H9 (cell line): ENCODE data around the gene RGP1. TPM values are rescaled to one million over a fixed set of nuclear protein-coding genes. Genes with fewer than 3 reads are reported as not detected.

Experiments used
- DNase-seq: peaks from one replicate; pipeline ENCODE4 v3.0.0-alpha.2; 2017
- H2AFZ ChIP-seq: one replicate; pipeline ENCODE4 v1.6.1; 2013; ENCODE audit warnings: mild to moderate bottlenecking, low read length, control low read depth, moderate library complexity
- H2AK5ac ChIP-seq: 2 replicates; pipeline ENCODE4 v1.6.1; 2013; ENCODE audit warnings: low read length, control low read depth, mixed read lengths; ENCODE audit not compliant: insufficient read length
- H2BK120ac ChIP-seq: one replicate; pipeline ENCODE4 v1.6.1; 2013; ENCODE audit warnings: low read depth, mild to moderate bottlenecking, low read length, control low read depth, inconsistent platforms; ENCODE audit not compliant: poor library complexity, severe bottlenecking
- H2BK12ac ChIP-seq: 2 replicates; pipeline ENCODE4 v1.6.1; 2013; ENCODE audit warnings: low read length, control low read depth, mixed read lengths, low read depth; ENCODE audit not compliant: insufficient read length
- H2BK15ac ChIP-seq: 2 replicates; pipeline ENCODE4 v1.6.1; 2013; ENCODE audit warnings: low read depth, low read length, control low read depth
- H2BK20ac ChIP-seq: one replicate; pipeline ENCODE4 v1.6.1; 2013; ENCODE audit warnings: low read depth, mild to moderate bottlenecking, low read length, control low read depth, inconsistent platforms; ENCODE audit not compliant: poor library complexity, severe bottlenecking
- H2BK5ac ChIP-seq: 2 replicates; pipeline ENCODE4 v1.6.1; 2013; ENCODE audit warnings: low read length, control low read depth, mixed read lengths; ENCODE audit not compliant: insufficient read length
- H3K14ac ChIP-seq: 2 replicates; pipeline ENCODE4 v1.6.1; 2013; ENCODE audit warnings: low read length, control low read depth; ENCODE audit not compliant: insufficient read depth
- H3K18ac ChIP-seq: 2 replicates; pipeline ENCODE4 v1.6.1; 2013; ENCODE audit warnings: low read depth, mild to moderate bottlenecking, mixed read lengths, low read length, control low read depth; ENCODE audit not compliant: insufficient read length
- H3K23ac ChIP-seq: 2 replicates; pipeline ENCODE4 v1.6.1; 2013; ENCODE audit warnings: low read length, control low read depth, mixed read lengths, low read depth; ENCODE audit not compliant: insufficient read length
- H3K23me2 ChIP-seq: 2 replicates; pipeline ENCODE4 v1.6.1; 2013; ENCODE audit warnings: low read depth, mild to moderate bottlenecking, mixed read lengths, low read length, control low read depth; ENCODE audit not compliant: insufficient read length, poor library complexity, severe bottlenecking
- H3K27ac ChIP-seq: 2 replicates; pipeline ENCODE4 v1.5.1; 2013; ENCODE audit warnings: low read length, control low read depth, mixed read lengths, low read depth; ENCODE audit not compliant: insufficient read length
- H3K27me3 ChIP-seq: 2 replicates; pipeline ENCODE4 v1.6.1; 2013; ENCODE audit warnings: low read length, control low read depth, inconsistent platforms; ENCODE audit not compliant: insufficient read depth
- H3K4ac ChIP-seq: 2 replicates; pipeline ENCODE4 v1.6.1; 2013; ENCODE audit warnings: low read depth, mild to moderate bottlenecking, control low read depth, inconsistent platforms, low read length, moderate library complexity
- H3K4me1 ChIP-seq: 2 replicates; pipeline ENCODE4 v1.6.1; 2013; ENCODE audit warnings: low read length, control low read depth, inconsistent platforms; ENCODE audit not compliant: insufficient read depth
- H3K4me2 ChIP-seq: 2 replicates; pipeline ENCODE4 v1.6.1; 2013; ENCODE audit warnings: low read length, control low read depth, mixed read lengths; ENCODE audit not compliant: insufficient read length, insufficient read depth
- H3K56ac ChIP-seq: 2 replicates; pipeline ENCODE4 v1.6.1; 2013; ENCODE audit warnings: low read depth, mild to moderate bottlenecking, mixed read lengths, low read length, control low read depth; ENCODE audit not compliant: insufficient read length
- H3K79me1 ChIP-seq: 2 replicates; pipeline ENCODE4 v1.6.1; 2013; ENCODE audit warnings: low read depth, mild to moderate bottlenecking, moderate library complexity, low read length, control low read depth, inconsistent platforms; ENCODE audit not compliant: insufficient read depth, poor library complexity, severe bottlenecking
- H3K79me2 ChIP-seq: 2 replicates; pipeline ENCODE4 v1.6.1; 2013; ENCODE audit warnings: low read length, control low read depth, inconsistent platforms; ENCODE audit not compliant: insufficient read depth
- H3K9ac ChIP-seq: 2 replicates; pipeline ENCODE4 v1.6.1; 2013; ENCODE audit warnings: low read length, control low read depth, mixed read lengths; ENCODE audit not compliant: insufficient read length; ENCODE audit errors: extremely low read depth
- H3K9me3 ChIP-seq: one replicate; pipeline ENCODE4 v1.6.1; 2013; ENCODE audit warnings: low read depth, low read length, inconsistent platforms; ENCODE audit not compliant: control insufficient read depth
- H3T11ph ChIP-seq: one replicate; pipeline ENCODE4 v1.6.1; 2013; ENCODE audit warnings: mild to moderate bottlenecking, low read length, control low read depth, inconsistent platforms
- H4K20me1 ChIP-seq: one replicate; pipeline ENCODE4 v1.6.1; 2013; ENCODE audit not compliant: control insufficient read depth, insufficient read length, insufficient read depth
- H4K5ac ChIP-seq: 2 replicates; pipeline ENCODE4 v1.6.1; 2013; ENCODE audit warnings: low read depth, mild to moderate bottlenecking, mixed read lengths, low read length, control low read depth; ENCODE audit not compliant: insufficient read length
- H4K8ac ChIP-seq: replicated peaks from 2 replicates; pipeline ENCODE4 v1.6.1; 2013; ENCODE audit warnings: low read length, control low read depth, mixed read lengths, low read depth; ENCODE audit not compliant: insufficient read length
- H4K91ac ChIP-seq: 2 replicates; pipeline ENCODE4 v1.6.1; 2013; ENCODE audit warnings: low read depth, mild to moderate bottlenecking, moderate library complexity, mixed read lengths, low read length, control low read depth; ENCODE audit not compliant: insufficient read length
- H3K27ac Mint-ChIP-seq, 3 experiments: 2 replicates in 2 of 3; 3 replicates in 1 of 3; pipeline ENCODE4 v1.8.0; 2020 to 2021; ENCODE audit warnings: mixed read lengths in 3 of 3, mild to moderate bottlenecking in 1 of 3, moderate library complexity in 1 of 3
- H3K27me3 Mint-ChIP-seq: 2 replicates; pipeline ENCODE4 v1.8.0; 2021; ENCODE audit warnings: low read depth, mild to moderate bottlenecking, moderate library complexity, mixed read lengths
- H3K36me3 Mint-ChIP-seq, 3 experiments: 2 replicates in 2 of 3; 3 replicates in 1 of 3; pipeline ENCODE4 v1.8.0; 2020 to 2021; ENCODE audit warnings: low read depth in 3 of 3, mixed read lengths in 3 of 3; ENCODE audit not compliant: insufficient read depth in 1 of 3
- H3K4me1 Mint-ChIP-seq, 2 experiments: 2 replicates each; pipeline ENCODE4 v1.8.0; 2020; ENCODE audit warnings: mixed read lengths in 2 of 2
- H3K4me3 Mint-ChIP-seq, 2 experiments: 2 replicates in 1 of 2; 3 replicates in 1 of 2; pipeline ENCODE4 v1.8.0; 2020 to 2021; ENCODE audit warnings: mild to moderate bottlenecking in 2 of 2, mixed read lengths in 2 of 2, moderate library complexity in 1 of 2
- H3K9me3 Mint-ChIP-seq, 2 experiments: 2 replicates in 1 of 2; 3 replicates in 1 of 2; pipeline ENCODE4 v1.8.0; 2020; ENCODE audit warnings: mild to moderate bottlenecking in 2 of 2, mixed read lengths in 2 of 2, moderate library complexity in 1 of 2
- whole genome bisulfite sequencing: extraction: QIAGEN DNeasy Blood & Tissue Kit; methylation state at CpG from one replicate; pipeline ENCODE4 v1.1.7; 2013; ENCODE audit warnings: missing lambda C conversion rate, low lambda C conversion rate, mixed read lengths; ENCODE audit not compliant: insufficient read length; ENCODE audit errors: extremely low coverage; 5-methylcytosine and 5-hydroxymethylcytosine counted together
- total RNA-seq: library from RNA; stranded (reverse); gene quantifications from 2 replicates; pipeline ENCODE4 v1.2.1, GENCODE V29; 2021
- TF ChIP-seq, protein P1 (sequence below): fragments of 200-600 bp; sonication (generic); conservative IDR thresholded peaks from 3 replicates; pipeline ENCODE4 v1.8.0; 2021; ENCODE audit warnings: antibody characterized with exemption, mild to moderate bottlenecking

Gene RGP1
- total RNA-seq, 1 experiment from 2014 or later, result 25.7 TPM

DNA sequence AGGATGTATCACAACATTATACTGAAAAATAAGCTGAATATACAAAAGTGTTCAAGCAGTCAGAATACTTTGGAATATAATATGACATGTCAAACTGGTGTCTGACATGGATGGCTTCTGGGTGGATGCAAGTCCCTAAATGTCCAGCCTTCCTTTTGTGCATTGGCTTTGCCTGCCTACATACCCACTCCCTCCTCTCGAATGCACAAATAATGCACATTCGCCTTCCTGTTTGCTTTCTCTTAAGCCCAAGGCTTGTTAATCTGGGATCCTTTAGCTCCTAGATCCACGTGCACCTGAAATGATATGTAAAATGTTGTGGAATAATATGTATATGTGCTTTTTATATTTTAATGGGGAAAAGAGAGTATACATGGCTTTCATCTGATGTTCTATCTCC, 29.4 kb downstream of the RGP1 start:
- WGBS, result no CpG with 5 or more reads among the region's 3 CpGs
- Histone ChIP-seq H2AK5ac (no peak overlapping the region), H3K4me1 (peaks cover 4% of the 10 kb centered on the region; the same call in 1 of the 2 replicates), H3K79me1 (no peaks in the 10 kb centered on the region), H3K4me2 (no peak overlapping the region), H2BK120ac (no peak overlapping the region), H2BK12ac (no peak overlapping the region), H3K23me2 (no peaks in the 10 kb centered on the region), H4K20me1 (no peaks in the 10 kb centered on the region), H2BK20ac (no peak overlapping the region), H2AFZ (no peak overlapping the region), H3K9me3 (no peaks in the 10 kb centered on the region), H3K9ac (no peak overlapping the region), H3K56ac (no peak overlapping the region), H3K14ac (no peak overlapping the region), H3K23ac (no peak overlapping the region), H4K5ac (no peak overlapping the region), H3K27ac (no peak overlapping the region), H2BK5ac (no peak overlapping the region), H3T11ph (no peak overlapping the region), H3K27me3 (no peaks in the 10 kb centered on the region), H3K79me2 (no peaks in the 10 kb centered on the region), H2BK15ac (no peak overlapping the region), H3K18ac (no peak overlapping the region), H3K4ac (no peak overlapping the region), H4K8ac (no peak overlapping the region), H4K91ac (no peak overlapping the region)
- H3K36me3 Mint-ChIP-seq, result peaks cover 4 to 12% (median 4%) of the 10 kb centered on the region in 3 experiments; a peak in 6 of 7 replicates
- no peak overlapping the region for H3K4me3 Mint-ChIP-seq
- no peak overlapping the region for H3K27ac Mint-ChIP-seq
- TF ChIP-seq, protein P1, sequence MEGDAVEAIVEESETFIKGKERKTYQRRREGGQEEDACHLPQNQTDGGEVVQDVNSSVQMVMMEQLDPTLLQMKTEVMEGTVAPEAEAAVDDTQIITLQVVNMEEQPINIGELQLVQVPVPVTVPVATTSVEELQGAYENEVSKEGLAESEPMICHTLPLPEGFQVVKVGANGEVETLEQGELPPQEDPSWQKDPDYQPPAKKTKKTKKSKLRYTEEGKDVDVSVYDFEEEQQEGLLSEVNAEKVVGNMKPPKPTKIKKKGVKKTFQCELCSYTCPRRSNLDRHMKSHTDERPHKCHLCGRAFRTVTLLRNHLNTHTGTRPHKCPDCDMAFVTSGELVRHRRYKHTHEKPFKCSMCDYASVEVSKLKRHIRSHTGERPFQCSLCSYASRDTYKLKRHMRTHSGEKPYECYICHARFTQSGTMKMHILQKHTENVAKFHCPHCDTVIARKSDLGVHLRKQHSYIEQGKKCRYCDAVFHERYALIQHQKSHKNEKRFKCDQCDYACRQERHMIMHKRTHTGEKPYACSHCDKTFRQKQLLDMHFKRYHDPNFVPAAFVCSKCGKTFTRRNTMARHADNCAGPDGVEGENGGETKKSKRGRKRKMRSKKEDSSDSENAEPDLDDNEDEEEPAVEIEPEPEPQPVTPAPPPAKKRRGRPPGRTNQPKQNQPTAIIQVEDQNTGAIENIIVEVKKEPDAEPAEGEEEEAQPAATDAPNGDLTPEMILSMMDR, result no peak
- no peak for DNase-seq
- H3K9me3 Mint-ChIP-seq, result no peaks in the 10 kb centered on the region
- H3K4me1 Mint-ChIP-seq, result peaks cover 15 to 19% of the 10 kb centered on the region in 2 experiments
- no peaks in the 10 kb centered on the region for H3K27me3 Mint-ChIP-seq
